ENCODE measurements around the gene KSR1.

Gene KSR1

GRCh38 chr17:27473748-27474609, 17.7 kb downstream of the KSR1 start:
- DNase-seq (ENCODE audit: low spot score), result no peak

GRCh38 chr17:27475070-27475673, 18.9 kb downstream of the KSR1 start:
- no peak for DNase-seq (ENCODE audit: low spot score)

DNA sequence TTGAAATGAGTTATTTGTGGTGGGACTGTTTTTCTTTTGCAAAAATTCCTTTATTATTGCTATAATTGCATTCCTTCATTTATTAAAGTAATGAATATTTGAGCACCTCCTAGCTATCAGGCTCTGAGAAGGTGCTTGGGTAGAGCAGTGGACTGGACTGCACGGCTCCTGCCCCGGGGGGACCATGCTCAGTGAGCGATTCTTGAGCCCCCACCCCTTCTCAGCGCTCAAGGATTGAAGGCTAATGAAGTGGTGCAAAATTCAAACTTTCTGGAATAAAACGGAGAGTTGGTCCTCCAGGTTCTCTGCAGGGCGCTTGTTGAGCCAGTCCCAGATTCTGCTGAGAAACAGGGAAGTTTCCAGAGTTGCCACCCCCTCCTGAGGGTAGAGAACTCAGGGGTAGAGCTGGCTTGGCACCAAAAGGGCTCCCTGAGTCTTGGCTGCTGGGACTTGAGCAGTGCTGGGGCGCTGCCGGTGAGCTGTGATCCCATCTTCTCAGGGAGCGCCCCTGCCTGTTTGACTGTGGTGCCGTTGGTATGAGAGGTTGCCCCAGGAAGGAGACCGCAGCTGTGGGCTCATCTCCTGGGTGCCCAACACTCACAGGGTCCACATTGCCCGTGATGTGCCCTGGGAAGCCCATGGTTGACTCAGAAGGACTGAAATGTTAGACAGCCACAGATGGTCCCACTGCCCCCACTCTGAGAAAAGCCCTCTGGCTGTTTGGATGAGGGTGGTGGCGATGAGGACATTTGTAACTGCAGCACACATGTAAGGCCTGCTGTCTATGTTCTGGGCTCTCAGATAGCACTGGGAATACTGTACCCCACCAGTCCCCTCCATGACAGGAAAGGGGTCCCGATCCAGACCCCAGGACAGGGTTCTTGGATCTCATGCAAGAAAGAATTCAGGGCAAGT, 20.0 kb downstream of the KSR1 start:
- DNase-seq (ENCODE audit: low spot score), result no peak

DNA sequence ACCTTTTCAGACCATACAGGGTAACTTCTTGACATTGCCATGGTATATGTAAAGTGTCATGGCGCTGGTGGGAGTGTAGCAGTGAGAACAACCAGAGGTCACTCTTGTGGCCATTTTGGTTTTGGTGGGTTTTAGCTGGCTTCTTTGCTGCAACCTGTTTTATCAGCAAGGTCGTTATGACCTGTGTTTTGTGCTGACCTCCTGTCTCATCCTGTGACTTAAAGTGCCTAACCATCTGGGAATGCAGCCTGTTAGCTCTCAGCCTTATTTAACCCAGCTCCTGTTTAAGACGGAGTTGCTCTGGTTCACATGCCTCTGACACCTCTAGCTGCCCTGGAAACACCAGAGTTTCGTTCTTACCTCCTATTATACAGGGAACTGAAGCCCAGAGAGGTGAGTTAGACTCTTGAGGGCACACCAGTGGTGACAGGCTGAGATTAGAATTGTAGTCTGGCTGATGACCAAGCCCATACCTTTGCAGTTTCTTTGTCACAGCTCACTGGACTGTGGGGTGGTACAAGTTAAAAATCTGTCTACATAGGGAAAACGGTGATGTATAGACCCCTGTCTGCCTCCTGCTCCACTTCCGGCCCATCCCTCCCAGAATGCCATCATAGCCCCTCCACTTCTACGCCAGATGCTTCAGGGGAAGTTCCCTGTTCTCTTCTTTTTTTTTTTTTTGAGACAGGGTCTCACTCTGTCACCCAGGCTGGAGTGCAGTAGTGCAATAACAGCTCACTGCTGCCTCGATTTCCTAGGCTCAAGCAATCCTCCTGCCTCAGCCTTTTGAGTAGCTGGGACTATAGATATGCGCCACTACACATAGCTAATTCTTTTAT, 21.0 kb downstream of the KSR1 start:
- no peak for DNase-seq (ENCODE audit: low spot score)

GRCh38 chr17:27477971-27478684, 21.9 kb downstream of the KSR1 start:
- no peak for DNase-seq (ENCODE audit: low spot score)

- DNase-seq (ENCODE audit: low spot score), result no peak
These were observed 22.8 kb downstream of the KSR1 start for GRCh38 chr17:27478901-27479538.

GRCh38 chr17:27479838-27480237, 23.6 kb downstream of the KSR1 start:
- DNase-seq (ENCODE audit: low spot score), result no peak

DNA sequence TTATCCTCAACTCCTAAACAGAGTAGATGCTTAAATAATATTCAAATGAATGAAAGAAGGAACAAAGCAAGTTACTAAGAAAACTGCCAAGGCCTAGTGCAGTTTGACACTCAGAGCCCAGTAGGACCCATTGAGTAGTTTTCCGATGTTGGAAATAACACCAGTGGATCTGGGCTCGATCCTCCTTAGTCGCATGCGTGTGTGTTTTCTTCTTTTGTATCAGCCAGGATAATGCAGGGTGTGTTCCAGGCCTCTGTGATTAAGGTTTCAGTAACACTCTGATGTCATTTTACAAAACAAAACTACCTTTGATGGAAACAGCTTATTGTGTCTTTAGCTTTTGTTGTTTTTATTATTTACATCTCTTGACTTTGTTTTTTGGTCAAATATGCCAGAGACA, 24.5 kb downstream of the KSR1 start:
- DNase-seq (ENCODE audit: low spot score), result no peak

DNA sequence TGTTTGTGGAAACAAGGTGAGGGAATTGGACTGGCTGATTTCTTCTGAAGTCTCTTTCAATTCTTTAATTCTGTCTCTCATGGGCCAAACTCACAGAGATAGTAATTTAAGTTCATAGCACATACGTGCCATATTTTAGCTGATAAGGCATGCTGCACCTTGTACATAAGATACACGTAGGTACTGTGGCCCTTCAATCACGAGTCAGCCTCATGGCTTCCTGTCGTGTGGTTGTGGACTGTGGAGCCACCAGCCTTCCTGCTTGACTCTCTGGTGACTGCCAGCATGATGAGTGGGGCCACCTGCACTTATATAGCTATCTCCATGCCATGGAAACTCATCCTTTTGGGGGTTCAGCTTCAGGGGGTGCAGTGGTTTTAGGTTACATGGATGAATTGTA, 25.1 kb downstream of the KSR1 start:
- DNase-seq (ENCODE audit: low spot score), result no peak

DNA sequence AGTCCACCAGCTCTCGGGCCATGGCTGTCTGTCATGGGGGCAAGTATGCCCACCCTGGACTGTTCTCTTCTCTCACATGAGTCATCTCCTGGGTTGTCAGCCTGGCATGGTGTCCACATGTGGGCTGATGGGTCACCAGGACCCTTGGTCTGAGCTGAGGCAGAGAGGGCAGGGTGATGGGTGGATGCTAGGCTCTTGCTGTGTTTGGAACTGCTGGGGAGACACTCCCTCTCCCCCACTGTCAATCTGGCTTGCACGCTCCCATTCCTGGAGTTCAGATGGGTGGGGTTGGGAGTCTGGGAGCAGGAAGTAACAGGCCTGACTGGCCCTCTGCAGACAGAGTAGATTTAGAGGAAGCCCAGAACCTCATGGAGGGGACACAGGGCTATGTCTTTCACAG, 28.9 kb downstream of the KSR1 start:
- DNase-seq (ENCODE audit: low spot score), result no peak

- DNase-seq (ENCODE audit: low spot score), result no peak
These were observed 29.7 kb downstream of the KSR1 start for GRCh38 chr17:27485716-27486495.

DNA sequence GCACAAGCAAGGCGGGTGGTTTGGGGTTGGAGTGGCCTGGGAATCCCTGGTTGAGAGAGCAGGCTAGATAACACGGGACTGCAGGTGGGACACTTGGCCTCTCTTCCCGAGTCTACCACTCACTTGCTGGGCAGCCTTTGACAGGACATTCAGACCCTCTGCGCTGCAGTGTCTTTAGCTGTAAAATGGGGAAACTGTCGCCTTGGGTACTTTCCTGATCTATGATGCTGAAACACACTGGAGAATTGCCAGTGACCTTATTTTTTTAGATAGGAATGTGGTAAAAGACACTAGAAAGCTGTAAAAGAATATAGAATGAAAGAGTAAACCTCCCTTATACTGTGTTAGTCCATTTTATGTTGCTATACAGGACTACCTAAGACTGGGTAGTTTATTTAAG, 30.5 kb downstream of the KSR1 start:
- no peak for DNase-seq (ENCODE audit: low spot score)

DNA sequence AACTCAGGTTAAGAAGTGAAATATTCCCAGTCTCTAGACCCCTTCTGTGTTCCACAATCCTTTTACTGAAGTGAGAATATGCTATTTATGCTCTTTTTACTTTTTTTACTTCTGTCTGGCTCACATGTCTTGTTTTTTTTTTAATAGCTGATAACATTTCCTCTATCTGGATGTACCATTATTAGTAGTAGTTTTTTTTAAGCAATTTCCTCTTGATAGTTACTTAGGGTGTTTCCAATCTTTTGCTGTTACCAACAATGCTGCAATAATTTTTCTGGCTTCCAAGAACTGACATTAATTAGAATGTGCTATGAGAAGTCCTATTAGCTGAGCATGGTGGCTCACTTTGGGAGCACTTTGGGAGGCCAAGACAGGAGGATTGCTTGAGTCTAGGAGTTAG, 32.0 kb downstream of the KSR1 start:
- DNase-seq (ENCODE audit: low spot score), result no peak

- DNase-seq (ENCODE audit: low spot score), result no peak
These were observed 32.9 kb downstream of the KSR1 start for GRCh38 chr17:27489045-27489715.

- no peak for DNase-seq (ENCODE audit: low spot score)
These were observed 34.1 kb downstream of the KSR1 start for GRCh38 chr17:27490391-27490790.

DNA sequence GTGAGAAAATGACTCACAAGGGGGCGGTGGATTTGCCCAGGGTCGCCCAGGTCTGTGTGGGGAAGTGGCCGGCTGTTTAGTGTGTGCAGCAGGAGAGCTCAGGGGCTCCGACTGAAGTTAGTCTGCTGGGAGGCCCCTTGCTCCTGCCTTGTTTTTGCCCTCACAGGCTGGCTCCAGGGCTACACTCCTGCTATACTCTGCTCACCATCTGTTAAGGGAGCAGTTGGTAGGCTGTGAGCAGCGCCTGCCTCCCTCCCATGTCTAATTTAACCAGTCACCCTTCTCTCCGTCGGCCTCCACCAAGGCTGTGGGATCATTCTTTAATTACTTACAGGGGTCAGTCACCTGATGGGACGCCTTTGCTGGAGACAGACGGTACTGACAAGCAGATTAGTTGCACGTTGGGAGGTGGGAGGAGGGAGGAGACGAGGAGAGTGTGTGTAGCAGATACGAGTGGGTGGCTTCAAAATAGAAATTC, 35.5 kb downstream of the KSR1 start:
- DNase-seq (ENCODE audit: low spot score), result no peak

- no peak for DNase-seq (ENCODE audit: low spot score)
These were observed 36.2 kb downstream of the KSR1 start for GRCh38 chr17:27492470-27492869.

DNA sequence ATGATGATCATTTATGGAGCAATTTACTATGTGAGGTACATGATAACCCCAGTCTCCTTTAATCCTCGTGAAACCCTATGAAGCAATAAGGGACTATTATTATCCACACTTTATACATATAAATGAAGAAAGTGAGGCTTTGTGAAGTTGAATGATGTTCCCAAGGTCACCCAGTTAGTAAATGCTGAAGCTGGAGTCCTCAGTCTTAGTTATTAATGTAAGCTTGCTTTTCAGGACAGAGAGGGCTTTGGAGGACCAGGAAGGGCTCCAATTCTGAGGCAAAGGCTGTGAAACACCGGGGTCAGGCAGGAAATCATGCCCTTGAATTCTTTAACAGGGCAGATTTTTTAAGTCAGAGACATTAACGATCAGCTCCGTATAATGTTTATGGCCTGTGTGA, 36.8 kb downstream of the KSR1 start:
- no peak for DNase-seq (ENCODE audit: low spot score)

Measured in putamen (tissue), 1 donor.